B cell (primary cell): ENCODE measurements around the gene S1PR3. TPM values are rescaled to one million over a fixed set of nuclear protein-coding genes. Genes with fewer than 3 reads are reported as not detected.

Experiments
- ATAC-seq: fragments of 200-7000 bp; cut with Tn5 transposase; one replicate; pipeline ENCODE4 v1.10.0; 2021; ENCODE audit warnings: low read depth, mild to moderate bottlenecking, moderate number of reproducible peaks, moderate library complexity
- CTCF ChIA-PET: fragments of 350-600 bp; sonication (Branson Sonifier 250); formaldehyde crosslinking; loops from one replicate; lab custom pipeline; 2021; ENCODE audit warnings: antibody characterized with exemption, inconsistent platforms; lab: Charles Lee
- POLR2A ChIA-PET: fragments of 350-600 bp; sonication (Branson Sonifier 250); formaldehyde crosslinking; loops from one replicate; lab custom pipeline; 2021; ENCODE audit warnings: antibody characterized with exemption; lab: Charles Lee
- DNase-seq: peaks from one replicate; pipeline ENCODE4 v3.0.0; 2013
- H2AFZ ChIP-seq: 2 replicates; pipeline ENCODE4 v1.6.1; 2012; ENCODE audit warnings: mild to moderate bottlenecking, low read depth, low read length; ENCODE audit not compliant: insufficient read depth, poor library complexity, severe bottlenecking
- H3K27ac ChIP-seq, 2 donors: 1 replicate in 1 of 2; 2 replicates in 1 of 2; pipeline ENCODE4 v1.5.1; 2012 to 2013; ENCODE audit warnings: low read length in 2 of 2, mild to moderate bottlenecking in 2 of 2, moderate library complexity in 1 of 2
- H3K27me3 ChIP-seq, 4 experiments: fragments of 200-600 bp in 1 of 4; sonication (generic) in 1 of 4; replicated peaks in 1 of 4; 1 replicate in 2 of 4; 2 replicates in 2 of 4; pipeline versions ENCODE4 v1.6.1 to v1.7.0; 2013 to 2016; ENCODE audit warnings: low read length in 3 of 4, mild to moderate bottlenecking in 2 of 4, mixed read lengths in 1 of 4, moderate library complexity in 1 of 4; ENCODE audit not compliant: insufficient read depth in 4 of 4, control insufficient read depth in 3 of 4; ENCODE audit errors: control extremely low read depth in 1 of 4
- H3K36me3 ChIP-seq, 2 experiments: replicated peaks in 1 of 2; 1 replicate in 1 of 2; 2 replicates in 1 of 2; pipeline versions ENCODE4 v1.6.1 to v1.7.1; 2013; ENCODE audit warnings: low read length in 1 of 2; ENCODE audit not compliant: insufficient read depth in 2 of 2, control insufficient read depth in 1 of 2; ENCODE audit errors: control extremely low read depth in 1 of 2, extremely low read depth in 1 of 2
- H3K4me1 ChIP-seq, 2 donors: fragments of 200-600 bp in 1 of 2; sonication (generic) in 1 of 2; 1 replicate in 1 of 2; 2 replicates in 1 of 2; pipeline versions ENCODE4 v1.5.1 to v1.6.1; 2013 to 2017; ENCODE audit warnings: low read length in 2 of 2; ENCODE audit not compliant: control insufficient read depth in 2 of 2, insufficient read depth in 2 of 2
- H3K4me2 ChIP-seq: replicated peaks from 2 replicates; pipeline ENCODE3; 2012; ENCODE audit warnings: mild to moderate bottlenecking, low read depth, low read length; ENCODE audit not compliant: poor library complexity, severe bottlenecking
- H3K4me3 ChIP-seq, 5 experiments: fragments of 200-600 bp in 1 of 5; sonication (generic) in 1 of 5; 1 replicate in 3 of 5; 2 replicates in 2 of 5; pipeline versions ENCODE4 v1.5.1 to v1.7.0; 2011 to 2016; ENCODE audit warnings: low read length in 4 of 5, mild to moderate bottlenecking in 4 of 5, low read depth in 2 of 5, control low read depth in 1 of 5, moderate library complexity in 1 of 5; ENCODE audit not compliant: insufficient read depth in 1 of 5; ENCODE audit errors: control extremely low read depth in 1 of 5, extremely low read depth in 1 of 5
- H3K79me2 ChIP-seq: fragments of 200-600 bp; sonication (generic); one replicate; pipeline ENCODE4 v1.6.0; 2016; ENCODE audit warnings: low read length; ENCODE audit not compliant: control insufficient read depth, insufficient read depth
- H3K9ac ChIP-seq: fragments of 200-600 bp; sonication (generic); 2 replicates; pipeline ENCODE4 v1.6.1; 2017; ENCODE audit warnings: mild to moderate bottlenecking, low read length, moderate library complexity
- H3K9me3 ChIP-seq, 3 donors: one replicate each; pipeline versions ENCODE4 v1.6.1 to v1.7.1; 2013; ENCODE audit warnings: low read length in 2 of 3; ENCODE audit not compliant: control insufficient read depth in 2 of 3, insufficient read depth in 1 of 3; ENCODE audit errors: control extremely low read depth in 1 of 3
- H4K20me1 ChIP-seq: 2 replicates; pipeline ENCODE4 v1.6.0; 2012; ENCODE audit warnings: mild to moderate bottlenecking, low read length; ENCODE audit not compliant: insufficient read depth, control insufficient read depth, poor library complexity, severe bottlenecking
- H3K27ac Mint-ChIP-seq: one replicate; pipeline ENCODE4 v1.8.0; 2021; ENCODE audit warnings: mixed read lengths
- H3K27me3 Mint-ChIP-seq: one replicate; pipeline ENCODE4 v1.8.0; 2021; ENCODE audit warnings: mixed read lengths
- H3K4me1 Mint-ChIP-seq: one replicate; pipeline ENCODE4 v1.8.0; 2021; ENCODE audit warnings: mixed read lengths
- H3K4me3 Mint-ChIP-seq: one replicate; pipeline ENCODE4 v1.8.0; 2021; ENCODE audit warnings: mixed read lengths
- H3K9me3 Mint-ChIP-seq: one replicate; pipeline ENCODE4 v1.8.0; 2022; ENCODE audit warnings: mixed read lengths; ENCODE audit not compliant: insufficient read depth
- EZH2 ChIP-seq: IDR thresholded peaks from 2 replicates; pipeline ENCODE4 v1.6.1; 2012; ENCODE audit warnings: borderline replicate concordance, low read depth, mild to moderate bottlenecking, moderate library complexity, low read length; ENCODE audit not compliant: insufficient read depth, poor library complexity, severe bottlenecking
- WGBS: methylation state at CpG from one replicate; pipeline ENCODE4 v1.1.5; 2013; ENCODE audit warnings: missing lambda C conversion rate; ENCODE audit not compliant: insufficient coverage; 5-methylcytosine and 5-hydroxymethylcytosine counted together
- intact Hi-C: fragments of 100-400 bp; cut with micrococcal nuclease; formaldehyde crosslinking; loops from one replicate; pipeline ENCODE4 v1.10.0; 2022
- polyA plus RNA-seq: library from polyadenylated mRNA; depleted of rRNA; stranded (reverse); fragments of >200 nt; gene quantifications from 2 replicates; pipeline ENCODE4 v1.2.3, GENCODE V29; 2012
- total RNA-seq, 2 donors: library from RNA; stranded (reverse); fragments of 120-200 nt in 1 of 2; gene quantifications; 1 replicate in 1 of 2; 2 replicates in 1 of 2; pipeline versions ENCODE4 v1.2.3 to v1.2.4, GENCODE V29; 2013 to 2022
- TF ChIP-seq, protein P1 (sequence below): fragments of 200-600 bp; IDR thresholded peaks from one replicate; pipeline ENCODE4 v1.8.0; 2022; ENCODE audit warnings: antibody characterized with exemption, mild to moderate bottlenecking

S1PR3 gene
- total and polyA plus RNA-seq, 2 donors (not counting 1 experiment from before 2014, with no cell fraction given) = 0.25 TPM; not detected in 1

DNA sequence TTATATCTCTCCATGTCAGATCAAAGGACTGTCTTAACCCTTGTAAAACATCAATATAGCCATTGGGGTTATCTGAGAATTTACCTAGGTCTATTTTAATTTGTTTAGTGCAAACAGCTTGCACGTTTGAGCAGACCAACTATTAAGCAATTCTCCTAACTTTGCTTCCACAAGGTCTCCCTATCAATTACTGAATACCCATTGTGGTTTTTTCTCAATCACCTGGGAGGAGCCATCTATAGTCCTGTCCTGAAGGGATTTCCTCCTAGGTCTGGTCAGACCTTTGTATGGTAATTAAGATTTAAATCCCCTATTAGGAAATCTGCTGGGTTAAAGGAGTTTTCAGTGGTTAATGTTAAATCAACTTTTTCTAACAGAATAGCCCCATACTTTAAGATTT lies 48.9 kb upstream of the S1PR3 start:
- no peak overlapping the region for H3K27ac Mint-ChIP-seq
- Histone ChIP-seq H3K9ac (no peak overlapping the region), H3K27ac (no peak overlapping the region), H3K4me3 (no peak overlapping the region), H2AFZ (no peak overlapping the region), H3K4me2 (no peak overlapping the region), H3K27me3 (no peaks in the 10 kb centered on the region), H4K20me1 (no peaks in the 10 kb centered on the region), H3K79me2 (no peaks in the 10 kb centered on the region), H3K9me3 (no peaks in the 10 kb centered on the region), H3K36me3 (no peaks in the 10 kb centered on the region), H3K4me1 (no peaks in the 10 kb centered on the region)
- no peak for TF ChIP-seq EZH2
- intact Hi-C loops = no loop called here
- DNase-seq (no peak), ATAC-seq (no peak)
- no CpG with 5 or more reads among the region's 1 CpG for WGBS
- peaks cover 17% of the 10 kb centered on the region for H3K27me3 Mint-ChIP-seq
- no peaks in the 10 kb centered on the region for H3K9me3 Mint-ChIP-seq
- ChIA-PET CTCF (no interaction called here), POLR2A (no interaction called here)
- H3K4me1 Mint-ChIP-seq = no peaks in the 10 kb centered on the region
- H3K4me3 Mint-ChIP-seq = no peak overlapping the region

DNA sequence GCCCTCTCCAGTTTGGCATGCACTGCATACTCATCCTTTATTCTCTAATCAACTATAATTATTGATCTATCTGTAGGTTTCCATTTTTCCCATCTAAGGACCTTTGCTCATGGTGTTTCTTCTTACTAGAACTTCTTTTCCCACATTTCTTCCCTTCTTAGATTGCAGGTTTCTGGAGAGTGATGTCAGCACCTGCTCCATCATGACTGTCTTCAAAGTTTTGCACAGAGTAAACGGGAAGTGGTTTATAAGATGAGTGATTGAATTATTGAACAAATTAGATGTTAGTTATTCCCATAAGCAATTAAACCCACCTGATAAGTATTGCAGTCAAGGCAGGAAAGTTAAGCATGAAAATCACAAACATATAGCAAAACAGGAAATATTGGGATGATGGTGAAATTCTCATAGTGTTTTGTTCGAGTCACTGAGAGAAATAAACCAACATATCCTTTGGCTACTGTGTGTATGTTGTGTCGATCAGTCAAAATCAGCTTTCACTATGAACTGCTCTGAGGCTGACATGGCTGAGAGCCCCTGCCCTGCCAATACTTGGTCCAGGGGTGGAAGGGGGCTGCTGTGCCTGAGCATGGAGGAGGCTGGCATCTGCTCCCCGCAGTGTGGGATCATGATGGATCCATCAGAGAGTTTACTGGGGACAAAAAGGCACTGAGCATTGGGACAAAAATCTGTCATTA lies 45.5 kb upstream of the S1PR3 start:
- POLR2A ChIA-PET = no interaction called here
- no peak overlapping the region for H2AFZ ChIP-seq
- H3K4me1 ChIP-seq = no peaks in the 10 kb centered on the region
- Mint-ChIP-seq H3K9me3 (no peaks in the 10 kb centered on the region), H3K4me3 (no peak overlapping the region), H3K4me1 (no peaks in the 10 kb centered on the region), H3K27me3 (peaks cover 28% of the 10 kb centered on the region), H3K27ac (no peak overlapping the region)
- CTCF ChIA-PET = no interaction called here
- peaks cover 0 to 4% (median 0%) of the 10 kb centered on the region in 4 experiments for H3K27me3 ChIP-seq
- no peak for DNase-seq
- H3K79me2 ChIP-seq = no peaks in the 10 kb centered on the region
- no peaks in the 10 kb centered on the region for H3K9me3 ChIP-seq
- no peak overlapping the region for H3K27ac ChIP-seq
- no peaks in the 10 kb centered on the region for H4K20me1 ChIP-seq
- intact Hi-C loops = no loop called here
- H3K36me3 ChIP-seq = no peaks in the 10 kb centered on the region
- H3K9ac ChIP-seq = no peak overlapping the region
- ATAC-seq = no peak
- TF ChIP-seq, protein P1, sequence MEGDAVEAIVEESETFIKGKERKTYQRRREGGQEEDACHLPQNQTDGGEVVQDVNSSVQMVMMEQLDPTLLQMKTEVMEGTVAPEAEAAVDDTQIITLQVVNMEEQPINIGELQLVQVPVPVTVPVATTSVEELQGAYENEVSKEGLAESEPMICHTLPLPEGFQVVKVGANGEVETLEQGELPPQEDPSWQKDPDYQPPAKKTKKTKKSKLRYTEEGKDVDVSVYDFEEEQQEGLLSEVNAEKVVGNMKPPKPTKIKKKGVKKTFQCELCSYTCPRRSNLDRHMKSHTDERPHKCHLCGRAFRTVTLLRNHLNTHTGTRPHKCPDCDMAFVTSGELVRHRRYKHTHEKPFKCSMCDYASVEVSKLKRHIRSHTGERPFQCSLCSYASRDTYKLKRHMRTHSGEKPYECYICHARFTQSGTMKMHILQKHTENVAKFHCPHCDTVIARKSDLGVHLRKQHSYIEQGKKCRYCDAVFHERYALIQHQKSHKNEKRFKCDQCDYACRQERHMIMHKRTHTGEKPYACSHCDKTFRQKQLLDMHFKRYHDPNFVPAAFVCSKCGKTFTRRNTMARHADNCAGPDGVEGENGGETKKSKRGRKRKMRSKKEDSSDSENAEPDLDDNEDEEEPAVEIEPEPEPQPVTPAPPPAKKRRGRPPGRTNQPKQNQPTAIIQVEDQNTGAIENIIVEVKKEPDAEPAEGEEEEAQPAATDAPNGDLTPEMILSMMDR = no peak
- H3K4me3 ChIP-seq = no peak overlapping the region
- WGBS = 39% methylated on average over 2 of the region's 4 CpGs
- no peak overlapping the region for H3K4me2 ChIP-seq
